Epithelial cell of esophagus (primary cell): Measurements from ENCODE around the gene DSG4.

Experiments used
- DNase-seq: peaks from one replicate; pipeline ENCODE4 v3.0.0; 2010; ENCODE audit warnings: low read depth
- H3K4me3 ChIP-seq: 2 replicates; pipeline ENCODE4 v1.5.1; 2011; ENCODE audit warnings: mild to moderate bottlenecking, low read length, control low read depth
- TF ChIP-seq, protein P1 (sequence below): IDR thresholded peaks from 2 replicates; pipeline ENCODE4 v1.5.1; 2011; ENCODE audit warnings: low read depth, mild to moderate bottlenecking, low read length, control low read depth, inconsistent platforms; ENCODE audit not compliant: insufficient read depth; ENCODE audit errors: missing control alignments

Gene DSG4

DNA sequence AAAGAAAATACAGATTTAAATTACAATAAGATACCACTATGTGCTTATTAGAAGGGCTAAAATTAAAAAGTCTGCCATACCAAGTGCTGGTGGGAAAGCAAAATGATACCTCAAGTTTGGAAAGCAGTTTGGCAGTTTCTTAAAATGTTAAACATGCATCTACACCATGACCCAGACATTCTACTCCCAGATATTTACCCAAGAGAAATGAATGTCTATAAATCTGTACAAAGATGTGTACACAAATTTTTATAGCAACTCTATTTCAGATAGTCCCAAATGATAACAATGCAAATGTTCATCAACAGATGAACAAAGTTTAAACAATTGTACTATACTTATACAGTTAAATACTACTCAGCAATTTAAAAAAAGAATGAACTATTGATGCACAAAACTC is 7.1 kb upstream of the DSG4 start:
- DNase-seq, result no peak
- TF ChIP-seq, protein P1, sequence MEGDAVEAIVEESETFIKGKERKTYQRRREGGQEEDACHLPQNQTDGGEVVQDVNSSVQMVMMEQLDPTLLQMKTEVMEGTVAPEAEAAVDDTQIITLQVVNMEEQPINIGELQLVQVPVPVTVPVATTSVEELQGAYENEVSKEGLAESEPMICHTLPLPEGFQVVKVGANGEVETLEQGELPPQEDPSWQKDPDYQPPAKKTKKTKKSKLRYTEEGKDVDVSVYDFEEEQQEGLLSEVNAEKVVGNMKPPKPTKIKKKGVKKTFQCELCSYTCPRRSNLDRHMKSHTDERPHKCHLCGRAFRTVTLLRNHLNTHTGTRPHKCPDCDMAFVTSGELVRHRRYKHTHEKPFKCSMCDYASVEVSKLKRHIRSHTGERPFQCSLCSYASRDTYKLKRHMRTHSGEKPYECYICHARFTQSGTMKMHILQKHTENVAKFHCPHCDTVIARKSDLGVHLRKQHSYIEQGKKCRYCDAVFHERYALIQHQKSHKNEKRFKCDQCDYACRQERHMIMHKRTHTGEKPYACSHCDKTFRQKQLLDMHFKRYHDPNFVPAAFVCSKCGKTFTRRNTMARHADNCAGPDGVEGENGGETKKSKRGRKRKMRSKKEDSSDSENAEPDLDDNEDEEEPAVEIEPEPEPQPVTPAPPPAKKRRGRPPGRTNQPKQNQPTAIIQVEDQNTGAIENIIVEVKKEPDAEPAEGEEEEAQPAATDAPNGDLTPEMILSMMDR, result no peak
- no peak overlapping the region for H3K4me3 ChIP-seq

DNA sequence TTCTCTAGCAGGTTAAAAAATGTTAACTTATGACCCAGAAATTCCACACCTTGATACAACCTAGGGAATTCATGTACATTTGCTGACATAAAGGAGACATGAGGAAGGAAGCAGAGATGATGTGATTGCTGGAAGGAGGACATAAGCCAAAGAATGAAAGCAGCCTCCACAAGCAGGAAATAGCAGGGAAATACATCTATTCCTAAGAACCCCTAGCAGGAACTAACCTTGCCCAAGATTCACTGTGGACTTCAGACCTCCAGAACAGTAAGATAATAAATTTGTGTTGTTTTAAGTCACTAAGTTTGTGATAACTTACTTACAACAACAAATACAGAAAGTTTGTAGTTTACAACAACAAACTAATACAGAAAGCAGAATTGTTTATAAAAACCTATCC is 4.6 kb upstream of the DSG4 start:
- no peak for DNase-seq
- no peak overlapping the region for H3K4me3 ChIP-seq
- TF ChIP-seq, protein P1, result no peak

DNA sequence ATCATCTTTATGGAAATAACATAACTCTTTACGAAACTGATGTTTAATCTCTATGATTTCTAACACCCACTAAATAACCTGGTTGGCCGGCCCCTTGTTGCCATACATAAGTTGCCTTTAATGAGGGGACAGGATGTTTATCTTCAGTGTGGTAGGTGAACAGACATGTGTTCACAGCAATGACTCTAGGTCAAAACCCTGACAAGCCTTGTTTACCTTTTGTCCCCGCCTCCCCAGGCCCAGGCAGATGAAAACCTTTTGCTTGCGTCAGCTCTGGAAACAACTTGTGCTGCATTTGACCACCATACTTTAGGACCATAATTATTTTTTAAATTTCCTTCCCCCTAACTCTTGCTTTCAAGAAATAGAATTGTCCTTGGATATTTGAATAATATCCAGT is 2.9 kb upstream of the DSG4 start:
- DNase-seq, result no peak
- no peak overlapping the region for H3K4me3 ChIP-seq
- TF ChIP-seq, protein P1, result no peak

DNA sequence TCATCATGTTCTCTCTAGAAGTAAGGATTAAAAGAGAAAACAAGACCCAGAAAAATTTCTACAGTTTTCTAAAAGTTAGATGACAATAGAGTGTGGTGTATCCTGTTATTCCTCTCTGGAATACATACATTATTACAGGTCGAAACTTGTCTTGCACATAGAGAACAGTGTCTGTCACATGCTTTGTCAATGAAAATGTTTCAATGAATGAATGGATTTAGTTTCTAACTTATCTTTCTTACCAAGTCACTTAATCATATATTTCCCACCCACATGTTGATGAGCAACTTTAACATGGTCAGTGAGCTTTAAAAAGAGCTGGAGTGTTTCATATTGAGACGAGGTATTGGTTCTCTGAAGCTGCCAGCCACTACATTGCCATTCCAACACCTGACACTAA is 4.3 kb downstream of the DSG4 start:
- peak; percentile 75 for DNase-seq
- TF ChIP-seq, protein P1, result no peak
- no peak overlapping the region for H3K4me3 ChIP-seq

DNA sequence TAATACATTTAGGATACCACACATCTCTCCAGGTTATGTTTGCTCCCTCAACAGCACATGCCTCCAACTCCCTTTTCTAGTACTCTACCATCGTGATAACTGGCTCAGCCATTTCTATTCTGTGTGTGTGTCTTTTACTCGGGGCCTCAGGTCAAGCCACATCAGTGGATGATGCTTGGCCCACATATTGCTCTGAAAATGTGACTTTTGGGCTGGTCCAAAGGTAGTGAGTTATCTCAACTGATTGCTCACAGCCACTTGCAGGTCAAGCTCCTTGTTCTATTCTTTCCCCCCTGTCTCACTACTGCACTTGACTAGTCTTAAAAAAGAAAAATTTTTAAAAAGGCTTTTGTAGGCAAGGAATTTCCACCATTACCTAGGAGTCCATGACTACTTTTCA is 5.5 kb downstream of the DSG4 start:
- TF ChIP-seq, protein P1, result no peak
- no peak for DNase-seq
- no peak overlapping the region for H3K4me3 ChIP-seq

DNA sequence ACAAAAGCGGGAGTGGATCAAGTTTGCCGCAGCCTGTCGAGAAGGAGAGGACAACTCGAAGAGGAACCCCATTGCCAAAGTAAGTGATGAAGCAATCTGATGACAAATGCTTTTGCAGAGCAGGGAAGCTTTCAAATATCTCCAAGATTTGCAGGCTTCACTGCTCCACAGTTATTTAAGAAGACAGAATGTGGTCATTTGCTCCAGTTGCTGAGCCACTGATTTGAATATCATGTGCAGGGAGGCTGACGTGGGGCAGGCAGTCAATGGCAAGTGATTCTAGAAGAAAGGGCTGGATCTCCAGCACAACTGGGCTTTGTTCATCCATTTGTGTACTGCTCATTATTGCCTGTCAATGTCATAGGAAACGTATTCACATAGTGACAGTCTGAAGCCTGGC is 10.2 kb downstream of the DSG4 start:
- DNase-seq, result peak; percentile 29
- H3K4me3 ChIP-seq, result no peak overlapping the region
- TF ChIP-seq, protein P1, result no peak

DNA sequence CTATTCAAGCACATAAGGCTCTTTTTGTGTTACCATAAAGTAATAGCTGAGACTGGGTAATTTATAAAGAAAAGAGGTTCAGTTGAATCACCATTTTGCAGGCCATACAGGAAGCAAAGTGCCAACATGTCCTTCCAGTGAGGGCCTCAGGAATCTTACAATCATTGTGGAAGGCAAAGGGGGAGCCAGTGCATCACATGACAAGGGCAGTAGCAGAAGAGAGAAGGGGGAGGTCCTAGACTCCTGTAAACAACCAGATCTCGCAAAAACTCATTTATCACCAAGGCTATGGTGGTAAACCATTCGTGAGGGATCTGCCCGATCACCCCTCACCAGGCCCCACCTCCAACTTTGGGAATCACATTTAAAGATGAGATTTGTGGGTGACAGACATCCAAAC is 16.7 kb downstream of the DSG4 start:
- TF ChIP-seq, protein P1, result no peak
- DNase-seq, result no peak
- no peak overlapping the region for H3K4me3 ChIP-seq
